Peyer's patch (tissue), 4 donors: Measurements from ENCODE around the gene GPBP1. TPM values are rescaled to one million over a fixed set of nuclear protein-coding genes. Genes with fewer than 3 reads are reported as not detected.
"Not testable (repeated sequence)": the region's sequence is repeated elsewhere in the genome, so short reads cannot be mapped to it uniquely, and the experiment has no call there.

Source experiments
- DNase-seq, 3 donors: peaks; one replicate each; pipeline ENCODE4 v3.0.0-alpha.2; 2017 to 2019
- H3K27ac ChIP-seq, 4 donors: fragments of 200-600 bp; sonication (generic); one replicate each; pipeline ENCODE4 v1.5.1; 2016 to 2019
- H3K27me3 ChIP-seq, 2 donors: fragments of 200-600 bp; sonication (generic); one replicate each; pipeline ENCODE4 v1.5.1; 2019
- H3K36me3 ChIP-seq, 3 donors: fragments of 200-600 bp; sonication (generic); one replicate each; pipeline ENCODE4 v1.5.1; 2016 to 2019
- H3K4me1 ChIP-seq, 4 donors: fragments of 200-600 bp; sonication (generic); one replicate each; pipeline ENCODE4 v1.5.1; 2016 to 2019
- H3K4me3 ChIP-seq, 4 donors: fragments of 200-600 bp; sonication (generic); 1 replicate in 3 of 4; 2 replicates in 1 of 4; pipeline ENCODE4 v1.5.1; 2016 to 2019; ENCODE audit warnings: mild to moderate bottlenecking in 1 of 4
- H3K9me3 ChIP-seq, 4 donors: fragments of 200-600 bp; sonication (generic); one replicate each; pipeline ENCODE4 v1.5.1; 2016 to 2019; ENCODE audit warnings: mild to moderate bottlenecking in 1 of 4
- POLR2A ChIP-seq, 2 donors: fragments of 450-650 bp; IDR thresholded peaks; one replicate each; pipeline ENCODE4 v1.5.1; 2017; ENCODE audit warnings: antibody characterized with exemption in 2 of 2, mild to moderate bottlenecking in 2 of 2, moderate library complexity in 2 of 2
- total RNA-seq, 4 donors: library from RNA; depleted of rRNA; stranded (reverse); fragments of >200 nt; gene quantifications; one replicate each; pipeline ENCODE4 v1.1.0, GENCODE V29; 2016
- TF ChIP-seq, protein P1 (sequence below), 6 experiments: fragments of 450-650 bp in 4 of 6; fragments of 200-600 bp in 2 of 6; sonication (generic) in 1 of 6; IDR thresholded peaks; one replicate each; pipeline ENCODE4 v1.5.1; 2017 to 2019; ENCODE audit warnings: antibody characterized with exemption in 6 of 6, mild to moderate bottlenecking in 3 of 6, moderate library complexity in 1 of 6

Gene GPBP1
- total RNA-seq, 4 donors from 2014 or later = 67.0 to 191 (median 81.7) TPM

DNA sequence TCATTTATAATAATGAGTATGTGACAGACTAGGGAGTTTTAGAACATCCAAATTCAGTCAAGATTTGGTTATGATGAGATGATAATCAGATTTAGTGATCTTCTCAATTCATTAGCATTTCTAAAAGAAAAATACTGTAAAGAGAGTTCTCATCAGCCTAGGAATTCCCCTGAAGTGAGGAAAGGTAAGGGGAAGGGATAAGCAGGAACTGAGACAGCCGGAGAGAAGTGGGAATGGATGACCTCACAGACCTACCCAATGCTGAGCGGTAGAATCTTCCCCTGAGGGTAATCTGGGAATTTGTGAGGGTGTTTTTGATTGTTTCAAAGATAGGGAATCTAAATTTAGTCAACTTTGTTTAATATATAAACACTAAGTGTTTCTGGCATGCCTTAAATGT lies 16.7 kb upstream of the GPBP1 start:
- H3K27me3 ChIP-seq = no peaks in the 10 kb centered on the region
- H3K27ac ChIP-seq = no peak overlapping the region
- TF ChIP-seq, protein P1, sequence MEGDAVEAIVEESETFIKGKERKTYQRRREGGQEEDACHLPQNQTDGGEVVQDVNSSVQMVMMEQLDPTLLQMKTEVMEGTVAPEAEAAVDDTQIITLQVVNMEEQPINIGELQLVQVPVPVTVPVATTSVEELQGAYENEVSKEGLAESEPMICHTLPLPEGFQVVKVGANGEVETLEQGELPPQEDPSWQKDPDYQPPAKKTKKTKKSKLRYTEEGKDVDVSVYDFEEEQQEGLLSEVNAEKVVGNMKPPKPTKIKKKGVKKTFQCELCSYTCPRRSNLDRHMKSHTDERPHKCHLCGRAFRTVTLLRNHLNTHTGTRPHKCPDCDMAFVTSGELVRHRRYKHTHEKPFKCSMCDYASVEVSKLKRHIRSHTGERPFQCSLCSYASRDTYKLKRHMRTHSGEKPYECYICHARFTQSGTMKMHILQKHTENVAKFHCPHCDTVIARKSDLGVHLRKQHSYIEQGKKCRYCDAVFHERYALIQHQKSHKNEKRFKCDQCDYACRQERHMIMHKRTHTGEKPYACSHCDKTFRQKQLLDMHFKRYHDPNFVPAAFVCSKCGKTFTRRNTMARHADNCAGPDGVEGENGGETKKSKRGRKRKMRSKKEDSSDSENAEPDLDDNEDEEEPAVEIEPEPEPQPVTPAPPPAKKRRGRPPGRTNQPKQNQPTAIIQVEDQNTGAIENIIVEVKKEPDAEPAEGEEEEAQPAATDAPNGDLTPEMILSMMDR (IDR thresholded peaks at IDR 0.05) = no peak
- no peak for TF ChIP-seq POLR2A (IDR thresholded peaks at IDR 0.05)
- H3K4me1 ChIP-seq = no peaks in the 10 kb centered on the region
- no peak overlapping the region for H3K4me3 ChIP-seq
- H3K36me3 ChIP-seq = no peaks in the 10 kb centered on the region
- no peaks in the 10 kb centered on the region for H3K9me3 ChIP-seq
- no peak for DNase-seq

DNA sequence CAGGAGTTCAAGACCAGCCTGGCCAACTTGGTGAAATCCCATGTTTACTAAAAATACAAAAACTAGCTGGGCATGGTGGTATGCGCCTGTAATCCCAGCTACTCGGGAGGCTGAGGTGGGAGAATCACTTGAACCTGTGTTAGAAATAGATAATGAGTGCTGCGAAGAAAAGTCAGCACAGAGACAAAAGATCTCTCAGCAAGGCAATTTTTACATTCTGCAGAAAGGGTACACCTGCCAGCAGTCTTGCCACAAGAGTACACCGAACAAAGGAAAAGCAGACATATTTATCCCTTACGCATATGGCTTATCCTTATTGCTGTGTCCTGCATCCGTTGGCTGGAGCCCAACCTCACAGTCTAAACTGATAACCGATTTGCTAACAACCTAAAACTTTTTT lies 16.2 kb upstream of the GPBP1 start:
- no peaks in the 10 kb centered on the region for H3K9me3 ChIP-seq
- H3K36me3 ChIP-seq = no peaks in the 10 kb centered on the region
- no peaks in the 10 kb centered on the region for H3K4me1 ChIP-seq
- no peak overlapping the region for H3K4me3 ChIP-seq
- no peak overlapping the region for H3K27ac ChIP-seq
- TF ChIP-seq, protein P1 (IDR thresholded peaks at IDR 0.05) = no peak
- TF ChIP-seq POLR2A (IDR thresholded peaks at IDR 0.05) = no peak
- DNase-seq = no peak
- H3K27me3 ChIP-seq = no peaks in the 10 kb centered on the region

GRCh38 chr5:57163553-57164006 lies 10.3 kb upstream of the GPBP1 start:
- H3K27me3 ChIP-seq = no peaks in the 10 kb centered on the region
- no peak overlapping the region for H3K27ac ChIP-seq
- no peaks in the 10 kb centered on the region for H3K9me3 ChIP-seq
- DNase-seq = no peak
- TF ChIP-seq, protein P1 (IDR thresholded peaks at IDR 0.05) = no peak
- no peak for TF ChIP-seq POLR2A (IDR thresholded peaks at IDR 0.05)
- H3K36me3 ChIP-seq = no peaks in the 10 kb centered on the region
- H3K4me1 ChIP-seq = no peaks in the 10 kb centered on the region
- no peak overlapping the region for H3K4me3 ChIP-seq

GRCh38 chr5:57164124-57164523 lies 9.7 kb upstream of the GPBP1 start:
- Histone ChIP-seq H3K27me3 (no peaks in the 10 kb centered on the region), H3K9me3 (no peaks in the 10 kb centered on the region), H3K36me3 (no peaks in the 10 kb centered on the region), H3K27ac (no peak overlapping the region), H3K4me3 (no peak overlapping the region), H3K4me1 (no peaks in the 10 kb centered on the region)
- no peak for TF ChIP-seq POLR2A (IDR thresholded peaks at IDR 0.05)
- TF ChIP-seq, protein P1 (IDR thresholded peaks at IDR 0.05) = no peak
- no peak for DNase-seq

GRCh38 chr5:57165171-57165570 lies 8.7 kb upstream of the GPBP1 start:
- not testable (repeated sequence) for DNase-seq, H3K4me3 ChIP-seq, H3K36me3 ChIP-seq, H3K4me1 ChIP-seq, H3K27me3 ChIP-seq, H3K9me3 ChIP-seq, H3K27ac ChIP-seq

GRCh38 chr5:57166276-57166675 lies 7.6 kb upstream of the GPBP1 start:
- no peak for DNase-seq
- Histone ChIP-seq H3K4me3 (no peak overlapping the region), H3K36me3 (no peaks in the 10 kb centered on the region), H3K9me3 (no peaks in the 10 kb centered on the region), H3K4me1 (no peaks in the 10 kb centered on the region), H3K27ac (no peak overlapping the region), H3K27me3 (no peaks in the 10 kb centered on the region)
- no peak for TF ChIP-seq POLR2A (IDR thresholded peaks at IDR 0.05)

- Histone ChIP-seq H3K4me1 (peaks cover 0 to 8% (median 0%) of the 10 kb centered on the region in 4 donors), H3K27me3 (no peaks in the 10 kb centered on the region), H3K9me3 (no peaks in the 10 kb centered on the region), H3K4me3 (no peak overlapping the region), H3K36me3 (no peaks in the 10 kb centered on the region), H3K27ac (no peak overlapping the region)
- no peak for TF ChIP-seq POLR2A (IDR thresholded peaks at IDR 0.05)
- TF ChIP-seq, protein P1 (IDR thresholded peaks at IDR 0.05) = no peak
- no peak for DNase-seq
These were observed 6.7 kb upstream of the GPBP1 start for GRCh38 chr5:57167201-57167600.

DNA sequence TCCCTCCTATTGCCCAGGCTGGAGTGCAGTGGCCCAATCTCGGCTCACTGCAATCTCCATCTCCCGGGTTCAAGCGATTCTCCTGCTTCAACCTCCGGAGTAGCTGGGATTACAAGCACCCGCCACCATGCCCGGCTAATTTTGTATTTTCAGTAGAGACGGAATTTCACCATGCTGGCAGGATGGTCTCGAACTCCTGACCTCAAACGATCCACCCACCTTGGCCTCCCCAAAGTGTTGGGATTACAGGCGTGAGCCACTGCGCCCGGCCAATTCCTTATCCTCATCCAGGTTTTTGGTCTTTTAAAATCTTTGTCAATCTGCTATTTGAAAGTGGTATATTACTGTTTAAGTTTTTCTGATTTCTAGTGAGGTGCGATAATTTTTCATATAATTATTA lies 3.7 kb upstream of the GPBP1 start:
- H3K4me1 ChIP-seq = peaks cover 0 to 11% (median 0%) of the 10 kb centered on the region in 4 donors
- H3K27ac ChIP-seq, H3K9me3 ChIP-seq, DNase-seq, H3K36me3 ChIP-seq, H3K4me3 ChIP-seq, H3K27me3 ChIP-seq: not testable (repeated sequence)
